ENCODE results near the gene PCSK9.

DNA sequence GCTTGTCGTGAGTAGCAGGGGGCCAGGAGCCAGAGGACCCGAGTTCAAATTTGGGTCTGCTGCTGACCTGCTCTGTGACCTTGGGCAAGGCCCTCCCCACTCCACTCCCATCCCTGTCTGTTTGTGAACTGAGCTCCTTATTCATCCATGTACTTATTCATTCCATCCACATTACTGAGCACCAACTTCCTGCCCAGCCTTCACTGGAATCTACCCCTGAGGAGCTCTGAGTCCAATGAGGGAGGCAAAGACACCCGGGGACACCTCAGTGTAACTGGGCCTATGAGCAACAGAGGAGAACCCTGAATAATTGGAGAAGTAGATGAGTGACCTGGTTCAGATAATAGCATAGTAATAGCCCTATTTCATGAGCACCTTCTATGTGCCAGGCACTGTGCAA, 31.7 kb upstream of the PCSK9 start:
- TF ChIP-seq POLR2A (IDR thresholded peaks at IDR 0.05) (no peak), CTCF (IDR thresholded peaks at IDR 0.05 in 4 of 5, conservative IDR thresholded peaks at IDR 0.05 in 1 of 5) (no peak)

All from gastrocnemius medialis (tissue), 4 donors.